Mesenchymal stem cell (in vitro differentiated cells and primary cell): Measurements from ENCODE around the gene IRF4.

Experiments used
- DNase-seq: peaks from one replicate; pipeline ENCODE4 v3.0.0-alpha.2; 2013
- H2AFZ ChIP-seq: one replicate; pipeline ENCODE4 v1.6.1; 2013; ENCODE audit warnings: low read depth, mild to moderate bottlenecking, control low read depth, inconsistent platforms, low read length, moderate library complexity
- H2AK5ac ChIP-seq: 2 replicates; pipeline ENCODE4 v1.6.1; 2013; ENCODE audit warnings: low read length, moderate library complexity, mild to moderate bottlenecking, inconsistent platforms; ENCODE audit not compliant: severe bottlenecking
- H2BK120ac ChIP-seq: one replicate; pipeline ENCODE4 v1.6.1; 2013; ENCODE audit warnings: low read depth, mild to moderate bottlenecking, inconsistent platforms, low read length, moderate library complexity
- H2BK12ac ChIP-seq, 2 experiments: one replicate each; pipeline ENCODE4 v1.6.1; 2013; ENCODE audit warnings: inconsistent platforms in 2 of 2, low read length in 2 of 2, mild to moderate bottlenecking in 2 of 2, moderate library complexity in 2 of 2, control low read depth in 1 of 2
- H2BK15ac ChIP-seq: one replicate; pipeline ENCODE4 v1.6.1; 2013; ENCODE audit warnings: mild to moderate bottlenecking, low read depth, inconsistent platforms; ENCODE audit not compliant: poor library complexity, severe bottlenecking
- H2BK5ac ChIP-seq: 2 replicates; pipeline ENCODE4 v1.6.1; 2013; ENCODE audit warnings: low read depth, mild to moderate bottlenecking, low read length, control low read depth, inconsistent platforms; ENCODE audit not compliant: poor library complexity, severe bottlenecking
- H3K14ac ChIP-seq, 2 experiments: one replicate each; pipeline ENCODE4 v1.6.1; 2013; ENCODE audit warnings: inconsistent platforms in 2 of 2, low read length in 2 of 2, control low read depth in 1 of 2, mild to moderate bottlenecking in 1 of 2, moderate library complexity in 1 of 2
- H3K18ac ChIP-seq, 2 experiments: one replicate each; pipeline ENCODE4 v1.6.1; 2013; ENCODE audit warnings: inconsistent platforms in 2 of 2, low read length in 2 of 2, control low read depth in 1 of 2, low read depth in 1 of 2, mild to moderate bottlenecking in 1 of 2
- H3K23ac ChIP-seq, 2 experiments: one replicate each; pipeline ENCODE4 v1.6.1; 2013; ENCODE audit warnings: inconsistent platforms in 2 of 2, low read length in 2 of 2, mild to moderate bottlenecking in 2 of 2, moderate library complexity in 2 of 2, control low read depth in 1 of 2
- H3K27ac ChIP-seq: 2 replicates; pipeline ENCODE4 v1.5.1; 2013; ENCODE audit warnings: mild to moderate bottlenecking, moderate library complexity, low read length, control low read depth, inconsistent platforms; ENCODE audit not compliant: poor library complexity, severe bottlenecking
- H3K27me3 ChIP-seq, 2 experiments: 2 replicates each; pipeline versions ENCODE4 v1.6.1 to v1.7.0; 2013; ENCODE audit warnings: low read length in 2 of 2, mild to moderate bottlenecking in 2 of 2, moderate library complexity in 2 of 2, control low read depth in 1 of 2, inconsistent platforms in 1 of 2; ENCODE audit not compliant: control insufficient read depth in 1 of 2, insufficient read depth in 1 of 2
- H3K36me3 ChIP-seq, 2 experiments: 2 replicates each; pipeline versions ENCODE4 v1.6.1 to v1.7.0; 2013; ENCODE audit warnings: low read length in 2 of 2, control low read depth in 1 of 2, inconsistent platforms in 1 of 2, low read depth in 1 of 2, mild to moderate bottlenecking in 1 of 2; ENCODE audit not compliant: insufficient read depth in 2 of 2, control insufficient read depth in 1 of 2
- H3K4ac ChIP-seq, 2 experiments: one replicate each; pipeline ENCODE4 v1.6.1; 2013; ENCODE audit warnings: inconsistent platforms in 2 of 2, low read length in 2 of 2, mild to moderate bottlenecking in 2 of 2, moderate library complexity in 2 of 2, control low read depth in 1 of 2, low read depth in 1 of 2
- H3K4me1 ChIP-seq: 2 replicates; pipeline ENCODE4 v1.6.1; 2013; ENCODE audit warnings: low read depth, low read length, control low read depth; ENCODE audit not compliant: control insufficient read depth, insufficient read depth
- H3K4me2 ChIP-seq: 2 replicates; pipeline ENCODE4 v1.6.1; 2013; ENCODE audit warnings: low read length, mild to moderate bottlenecking, inconsistent platforms; ENCODE audit not compliant: poor library complexity, severe bottlenecking
- H3K4me3 ChIP-seq, 2 experiments: 2 replicates each; pipeline versions ENCODE4 v1.5.1 to v1.7.0; 2013; ENCODE audit warnings: low read length in 2 of 2, mild to moderate bottlenecking in 2 of 2, control low read depth in 1 of 2, low read depth in 1 of 2; ENCODE audit not compliant: insufficient read depth in 1 of 2
- H3K79me1 ChIP-seq: replicated peaks from 2 replicates; pipeline ENCODE4 v1.6.1; 2013; ENCODE audit warnings: mild to moderate bottlenecking, control low read depth, low read length, inconsistent platforms; ENCODE audit not compliant: poor library complexity, severe bottlenecking
- H3K9ac ChIP-seq: 2 replicates; pipeline ENCODE4 v1.7.0; 2013; ENCODE audit warnings: mild to moderate bottlenecking, low read length, moderate library complexity
- H3K9me3 ChIP-seq: 2 replicates; pipeline ENCODE4 v1.7.0; 2013; ENCODE audit warnings: mild to moderate bottlenecking, low read length; ENCODE audit not compliant: control insufficient read depth
- H4K8ac ChIP-seq: one replicate; pipeline ENCODE4 v1.6.1; 2013; ENCODE audit warnings: inconsistent platforms, mild to moderate bottlenecking, low read length, moderate library complexity
- H4K91ac ChIP-seq: one replicate; pipeline ENCODE4 v1.6.1; 2013; ENCODE audit warnings: mild to moderate bottlenecking, low read length, inconsistent platforms
- WGBS: methylation state at CpG from one replicate; pipeline ENCODE4 v1.1.7; 2013; ENCODE audit warnings: mixed read lengths; 5-methylcytosine and 5-hydroxymethylcytosine counted together

The IRF4 gene

GRCh38 chr6:373031-373430, 18.5 kb upstream of the IRF4 start:
- 79% methylated on average over 8 of the region's 8 CpGs for WGBS
- no peak overlapping the region for H3K4me2 ChIP-seq

GRCh38 chr6:373773-374724, 17.5 kb upstream of the IRF4 start:
- Histone ChIP-seq H4K8ac (no peak overlapping the region), H3K27ac (no peak overlapping the region), H3K4me3 (no peak overlapping the region), H3K36me3 (no peaks in the 10 kb centered on the region), H3K18ac (no peak overlapping the region), H2BK12ac (no peak overlapping the region), H3K14ac (no peak overlapping the region), H2BK15ac (no peak overlapping the region), H3K4ac (no peak overlapping the region), H3K9ac (no peak overlapping the region), H2AFZ (no peak overlapping the region), H3K9me3 (no peaks in the 10 kb centered on the region), H3K27me3 (peaks cover 13 to 65% of the 10 kb centered on the region in 2 experiments), H3K4me1 (no peaks in the 10 kb centered on the region), H3K4me2 (no peak overlapping the region), H3K79me1 (no peaks in the 10 kb centered on the region), H2BK120ac (no peak overlapping the region), H2BK5ac (no peak overlapping the region), H4K91ac (no peak overlapping the region), H2AK5ac (no peak overlapping the region), H3K23ac (no peak overlapping the region)
- DNase-seq, result no peak
- WGBS, result 68% methylated on average over 26 of the region's 26 CpGs

More at GRCh38 chr6:373031-373430, 18.5 kb upstream of the IRF4 start:
- Histone ChIP-seq H3K14ac (no peak overlapping the region), H3K4me3 (no peak overlapping the region), H3K4me1 (no peaks in the 10 kb centered on the region), H2BK15ac (no peak overlapping the region), H3K79me1 (no peaks in the 10 kb centered on the region), H3K27ac (no peak overlapping the region), H3K36me3 (no peaks in the 10 kb centered on the region), H3K9me3 (no peaks in the 10 kb centered on the region), H2AFZ (no peak overlapping the region), H2BK12ac (no peak overlapping the region), H4K8ac (no peak overlapping the region), H3K9ac (no peak overlapping the region), H3K18ac (no peak overlapping the region), H3K23ac (no peak overlapping the region), H2AK5ac (no peak overlapping the region), H4K91ac (no peak overlapping the region), H3K27me3 (peaks cover 13 to 64% of the 10 kb centered on the region in 2 experiments), H3K4ac (no peak overlapping the region), H2BK120ac (no peak overlapping the region), H2BK5ac (no peak overlapping the region)
- no peak for DNase-seq

GRCh38 chr6:374956-375355, 16.6 kb upstream of the IRF4 start:
- no peak overlapping the region for H4K91ac ChIP-seq
- H3K4me1 ChIP-seq, result no peaks in the 10 kb centered on the region
- no peaks in the 10 kb centered on the region for H3K36me3 ChIP-seq
- DNase-seq, result no peak
- no peak overlapping the region for H3K4ac ChIP-seq
- H2BK12ac ChIP-seq, result no peak overlapping the region
- no peak overlapping the region for H3K23ac ChIP-seq
- H3K4me2 ChIP-seq, result no peak overlapping the region
- no peak overlapping the region for H2BK120ac ChIP-seq
- no peak overlapping the region for H3K18ac ChIP-seq
- H2AK5ac ChIP-seq, result no peak overlapping the region
- no peak overlapping the region for H4K8ac ChIP-seq
- peaks cover 17 to 65% of the 10 kb centered on the region in 2 experiments for H3K27me3 ChIP-seq
- H3K79me1 ChIP-seq, result no peaks in the 10 kb centered on the region
- no peaks in the 10 kb centered on the region for H3K9me3 ChIP-seq
- no peak overlapping the region for H3K14ac ChIP-seq
- H3K4me3 ChIP-seq, result no peak overlapping the region
- no peak overlapping the region for H3K9ac ChIP-seq
- H3K27ac ChIP-seq, result no peak overlapping the region
- no peak overlapping the region for H2BK15ac ChIP-seq
- no peak overlapping the region for H2BK5ac ChIP-seq
- 81% methylated on average over 8 of the region's 8 CpGs for WGBS
- H2AFZ ChIP-seq, result no peak overlapping the region

GRCh38 chr6:376827-377640, 14.5 kb upstream of the IRF4 start:
- Histone ChIP-seq H3K18ac (no peak overlapping the region), H3K4ac (no peak overlapping the region), H3K9me3 (no peaks in the 10 kb centered on the region), H3K36me3 (no peaks in the 10 kb centered on the region), H3K27ac (no peak overlapping the region), H3K4me2 (no peak overlapping the region), H3K23ac (no peak overlapping the region), H3K14ac (no peak overlapping the region), H3K79me1 (no peaks in the 10 kb centered on the region), H3K27me3 (peaks cover 29 to 74% of the 10 kb centered on the region in 2 experiments), H3K4me1 (no peaks in the 10 kb centered on the region), H2BK120ac (no peak overlapping the region), H2BK12ac (no peak overlapping the region), H2AK5ac (no peak overlapping the region), H4K8ac (no peak overlapping the region), H2BK5ac (no peak overlapping the region), H2BK15ac (no peak overlapping the region), H2AFZ (no peak overlapping the region), H3K4me3 (no peak overlapping the region), H4K91ac (no peak overlapping the region), H3K9ac (no peak overlapping the region)
- 77% methylated on average over 10 of the region's 10 CpGs for WGBS
- DNase-seq, result no peak
